Natural killer cell (primary cell): ENCODE data around the gene BCL11B. TPM values are rescaled to one million over a fixed set of nuclear protein-coding genes. Genes with fewer than 3 reads are reported as not detected.

Experiments used
- ATAC-seq, 3 donors: fragments of 150-1000 bp in 2 of 3; fragments of 200-7000 bp in 1 of 3; cut with Tn5 transposase; 1 replicate in 1 of 3; 2 replicates in 2 of 3; pipeline ENCODE4 v1.10.0; 2021; ENCODE audit warnings: mild to moderate bottlenecking in 2 of 3, moderate library complexity in 2 of 3
- DNase-seq, 2 donors: peaks; one replicate each; pipeline versions ENCODE4 v3.0.0 to v3.0.0-alpha.2; 2013 to 2021; ENCODE audit warnings: mixed read lengths in 1 of 2
- H3K27ac ChIP-seq: one replicate; pipeline ENCODE4 v1.5.1; 2013; ENCODE audit warnings: mild to moderate bottlenecking, low read length
- H3K27me3 ChIP-seq: one replicate; pipeline ENCODE4 v1.6.1; 2013; ENCODE audit warnings: low read length; ENCODE audit not compliant: control insufficient read depth, insufficient read depth
- H3K36me3 ChIP-seq: one replicate; pipeline ENCODE4 v1.6.1; 2013; ENCODE audit warnings: low read length; ENCODE audit not compliant: control insufficient read depth, insufficient read depth
- H3K4me1 ChIP-seq: one replicate; pipeline ENCODE4 v1.6.1; 2013; ENCODE audit warnings: low read length; ENCODE audit not compliant: control insufficient read depth, insufficient read depth
- H3K4me3 ChIP-seq: one replicate; pipeline ENCODE4 v1.5.1; 2013; ENCODE audit warnings: low read length
- H3K9me3 ChIP-seq: one replicate; pipeline ENCODE4 v1.6.1; 2013; ENCODE audit warnings: low read length; ENCODE audit not compliant: control insufficient read depth, insufficient read depth
- H3K27ac Mint-ChIP-seq, 2 donors: one replicate each; pipeline ENCODE4 v1.8.0; 2022; ENCODE audit warnings: mild to moderate bottlenecking in 2 of 2, mixed read lengths in 2 of 2, moderate library complexity in 1 of 2
- H3K27me3 Mint-ChIP-seq, 2 donors: one replicate each; pipeline ENCODE4 v1.8.0; 2022; ENCODE audit warnings: low read depth in 2 of 2, mixed read lengths in 2 of 2
- H3K36me3 Mint-ChIP-seq: one replicate; pipeline ENCODE4 v1.8.0; 2022; ENCODE audit warnings: mixed read lengths
- H3K4me1 Mint-ChIP-seq, 2 donors: one replicate each; pipeline ENCODE4 v1.8.0; 2022; ENCODE audit warnings: mixed read lengths in 2 of 2
- H3K4me3 Mint-ChIP-seq: one replicate; pipeline ENCODE4 v1.8.0; 2022; ENCODE audit warnings: mild to moderate bottlenecking, moderate library complexity, mixed read lengths
- H3K9me3 Mint-ChIP-seq, 2 donors: one replicate each; pipeline ENCODE4 v1.8.0; 2022; ENCODE audit warnings: mixed read lengths in 2 of 2
- WGBS: methylation state at CpG from one replicate; pipeline ENCODE4 v1.1.7; 2013; ENCODE audit warnings: missing lambda C conversion rate; ENCODE audit not compliant: insufficient coverage; 5-methylcytosine and 5-hydroxymethylcytosine counted together
- intact Hi-C: fragments of 100-400 bp; cut with micrococcal nuclease; formaldehyde crosslinking; loops from one replicate; pipeline ENCODE4 v1.14.2; 2022
- total RNA-seq, 4 donors: library from RNA; stranded (reverse); fragments of 120-200 nt in 1 of 4; gene quantifications; one replicate each; pipeline versions ENCODE4 v1.2.3 to v1.2.4, GENCODE V29; 2013 to 2022
- TF ChIP-seq, protein P1 (sequence below): fragments of 200-600 bp; IDR thresholded peaks from one replicate; pipeline ENCODE4 v1.8.0; 2022; ENCODE audit warnings: antibody characterized with exemption

The BCL11B gene
- total RNA-seq, 3 donors from 2014 or later (not counting 1 experiment from before 2014, with no cell fraction given), result 43.5 to 61.5 (median 56.2) TPM

DNA sequence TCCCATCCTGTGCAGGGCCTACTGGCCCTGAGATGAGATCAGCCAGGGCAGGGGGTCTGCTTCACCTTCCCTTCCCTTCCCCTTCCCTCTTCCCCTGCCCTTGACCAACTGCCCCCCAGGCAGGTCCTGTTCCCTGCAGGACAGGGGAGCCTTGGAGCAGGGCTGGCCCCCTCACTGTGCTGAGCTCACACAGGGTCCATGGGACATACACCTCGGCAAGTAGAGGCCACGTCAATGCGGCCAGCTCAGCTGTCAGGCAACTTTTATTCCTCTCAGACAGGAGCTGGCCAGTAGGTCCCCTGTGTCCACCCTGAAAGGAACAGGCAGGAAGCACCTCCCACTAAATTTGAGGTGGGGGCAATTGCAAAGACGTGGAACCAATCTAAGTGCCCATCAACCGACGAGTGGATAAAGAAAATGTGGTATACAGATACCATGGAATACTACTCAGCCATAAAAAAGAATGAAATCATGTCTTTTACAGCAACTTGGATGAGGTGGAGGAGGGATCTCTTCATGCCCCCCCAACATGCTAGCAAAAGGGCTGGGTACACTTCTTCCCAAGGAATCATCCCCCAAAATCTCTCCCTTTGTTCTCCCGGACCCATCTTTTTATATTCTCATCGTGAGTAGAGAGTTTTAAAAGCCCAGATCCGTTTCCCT is 148.7 kb downstream of the BCL11B start:
- no peak for ATAC-seq
- no peaks in the 10 kb centered on the region for H3K4me1 ChIP-seq
- no peak for DNase-seq
- H3K36me3 ChIP-seq, result no peaks in the 10 kb centered on the region
- TF ChIP-seq, protein P1, sequence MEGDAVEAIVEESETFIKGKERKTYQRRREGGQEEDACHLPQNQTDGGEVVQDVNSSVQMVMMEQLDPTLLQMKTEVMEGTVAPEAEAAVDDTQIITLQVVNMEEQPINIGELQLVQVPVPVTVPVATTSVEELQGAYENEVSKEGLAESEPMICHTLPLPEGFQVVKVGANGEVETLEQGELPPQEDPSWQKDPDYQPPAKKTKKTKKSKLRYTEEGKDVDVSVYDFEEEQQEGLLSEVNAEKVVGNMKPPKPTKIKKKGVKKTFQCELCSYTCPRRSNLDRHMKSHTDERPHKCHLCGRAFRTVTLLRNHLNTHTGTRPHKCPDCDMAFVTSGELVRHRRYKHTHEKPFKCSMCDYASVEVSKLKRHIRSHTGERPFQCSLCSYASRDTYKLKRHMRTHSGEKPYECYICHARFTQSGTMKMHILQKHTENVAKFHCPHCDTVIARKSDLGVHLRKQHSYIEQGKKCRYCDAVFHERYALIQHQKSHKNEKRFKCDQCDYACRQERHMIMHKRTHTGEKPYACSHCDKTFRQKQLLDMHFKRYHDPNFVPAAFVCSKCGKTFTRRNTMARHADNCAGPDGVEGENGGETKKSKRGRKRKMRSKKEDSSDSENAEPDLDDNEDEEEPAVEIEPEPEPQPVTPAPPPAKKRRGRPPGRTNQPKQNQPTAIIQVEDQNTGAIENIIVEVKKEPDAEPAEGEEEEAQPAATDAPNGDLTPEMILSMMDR, result no peak
- Mint-ChIP-seq H3K4me3 (no peak overlapping the region), H3K9me3 (no peaks in the 10 kb centered on the region), H3K27me3 (peaks cover 13 to 14% of the 10 kb centered on the region in 2 donors), H3K4me1 (peaks cover 0 to 13% of the 10 kb centered on the region in 2 donors), H3K27ac (no peak overlapping the region), H3K36me3 (no peaks in the 10 kb centered on the region)
- H3K4me3 ChIP-seq, result no peak overlapping the region
- no peaks in the 10 kb centered on the region for H3K9me3 ChIP-seq
- no peaks in the 10 kb centered on the region for H3K27me3 ChIP-seq
- 88% methylated on average over 8 of the region's 9 CpGs for WGBS
- intact Hi-C loops, result no loop called here
- no peak overlapping the region for H3K27ac ChIP-seq

DNA sequence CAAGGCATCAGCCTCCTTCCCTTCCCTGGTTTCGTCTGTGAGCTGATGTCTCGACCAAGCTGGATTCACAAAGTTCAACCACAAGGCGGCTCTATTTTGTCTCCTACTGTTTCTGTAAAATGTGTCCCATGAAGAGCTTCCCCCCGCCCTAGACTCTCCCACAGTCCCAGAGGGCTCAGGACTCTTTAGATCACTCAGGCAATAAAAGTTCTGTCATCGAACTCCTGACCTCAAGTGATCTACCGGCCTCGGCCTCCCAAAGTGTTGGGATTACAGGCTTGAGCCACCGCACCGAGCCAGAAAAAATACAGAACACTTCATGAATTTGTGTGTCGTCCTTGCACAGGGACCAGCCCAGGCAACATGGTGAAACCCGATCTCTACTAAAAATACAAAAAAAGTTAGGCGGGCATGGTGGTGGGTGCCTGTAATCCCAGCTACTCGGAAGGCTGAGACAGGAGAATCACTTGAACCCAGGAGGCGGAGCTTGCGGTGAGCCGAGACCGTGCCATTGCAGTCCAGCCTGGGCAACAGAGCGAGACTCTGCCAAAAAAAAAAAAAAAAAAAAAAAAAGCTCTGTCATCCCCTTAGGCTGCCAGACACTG is 149.4 kb downstream of the BCL11B start:
- Mint-ChIP-seq H3K36me3 (no peaks in the 10 kb centered on the region), H3K27ac (no peak overlapping the region), H3K9me3 (no peaks in the 10 kb centered on the region), H3K4me3 (no peak overlapping the region), H3K4me1 (peaks cover 0 to 16% of the 10 kb centered on the region in 2 donors), H3K27me3 (peaks cover 20 to 21% of the 10 kb centered on the region in 2 donors)
- Histone ChIP-seq H3K27me3 (no peaks in the 10 kb centered on the region), H3K4me3 (no peak overlapping the region), H3K27ac (no peak overlapping the region), H3K36me3 (no peaks in the 10 kb centered on the region), H3K4me1 (no peaks in the 10 kb centered on the region), H3K9me3 (no peaks in the 10 kb centered on the region)
- 90% methylated on average over 17 of the region's 18 CpGs for WGBS
- DNase-seq, result no peak
- TF ChIP-seq, protein P1, result no peak
- intact Hi-C loops, result no loop called here
- ATAC-seq, result no peak

- no peak for DNase-seq
- no peak for ATAC-seq
- intact Hi-C loops, result no loop called here
- H3K9me3 Mint-ChIP-seq, result no peaks in the 10 kb centered on the region
- 88% methylated on average over 13 of the region's 13 CpGs for WGBS
- H3K4me1 Mint-ChIP-seq, result peaks cover 0 to 19% of the 10 kb centered on the region in 2 donors
- H3K27me3 ChIP-seq, result no peaks in the 10 kb centered on the region
- H3K27ac Mint-ChIP-seq, result no peak overlapping the region
- TF ChIP-seq, protein P1, result no peak
- no peak overlapping the region for H3K27ac ChIP-seq
- H3K27me3 Mint-ChIP-seq, result peaks cover 26 to 33% of the 10 kb centered on the region in 2 donors
- no peaks in the 10 kb centered on the region for H3K36me3 ChIP-seq
- no peaks in the 10 kb centered on the region for H3K4me1 ChIP-seq
- no peak overlapping the region for H3K4me3 ChIP-seq
- H3K9me3 ChIP-seq, result no peaks in the 10 kb centered on the region
- no peak overlapping the region for H3K4me3 Mint-ChIP-seq
- no peaks in the 10 kb centered on the region for H3K36me3 Mint-ChIP-seq
Measured at GRCh38 chr14:99121319-99121875, 150.6 kb downstream of the BCL11B start.
